HG03097 (cell line): ENCODE measurements around the gene CCDC27.
"Not testable (repeated sequence)": the region's sequence is repeated elsewhere in the genome, so short reads cannot be mapped to it uniquely, and the experiment has no call there.

Experiments used
- ATAC-seq: cut with Tn5 transposase; IDR thresholded peaks from one replicate; pipeline ENCODE4 v1.9.1; 2021; ENCODE audit not compliant: unreplicated experiment, low FRiP score

The CCDC27 gene

GRCh38 chr1:3717715-3718601 lies 34.3 kb upstream of the CCDC27 start:
- ATAC-seq: no peak

GRCh38 chr1:3718764-3719163 lies 33.5 kb upstream of the CCDC27 start:
- ATAC-seq: no peak

DNA sequence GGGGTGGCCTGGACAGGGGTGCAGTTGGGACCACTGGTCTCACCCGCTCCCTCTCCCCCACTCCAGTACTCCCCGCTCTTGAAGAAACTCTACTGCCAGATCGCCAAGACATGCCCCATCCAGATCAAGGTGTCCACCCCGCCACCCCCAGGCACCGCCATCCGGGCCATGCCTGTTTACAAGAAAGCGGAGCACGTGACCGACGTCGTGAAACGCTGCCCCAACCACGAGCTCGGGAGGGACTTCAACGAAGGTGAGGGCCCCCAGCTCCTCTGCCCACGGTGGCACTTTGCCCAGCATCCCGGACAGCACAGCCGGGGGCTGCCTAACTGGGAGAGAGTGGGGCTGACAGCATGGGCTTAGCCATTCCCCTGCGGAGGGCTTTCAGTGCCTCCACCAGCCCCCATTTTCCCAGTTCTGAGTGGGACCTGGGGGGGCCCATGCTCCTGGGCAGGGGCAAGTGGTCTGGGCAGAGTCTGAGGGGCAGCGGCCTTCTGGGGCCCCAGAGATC lies 30.2 kb upstream of the CCDC27 start:
- no peak for ATAC-seq

GRCh38 chr1:3722846-3723245 lies 29.4 kb upstream of the CCDC27 start:
- no peak for ATAC-seq

- ATAC-seq: not testable (repeated sequence)
Measured at GRCh38 chr1:3724416-3725030, 27.7 kb upstream of the CCDC27 start.

DNA sequence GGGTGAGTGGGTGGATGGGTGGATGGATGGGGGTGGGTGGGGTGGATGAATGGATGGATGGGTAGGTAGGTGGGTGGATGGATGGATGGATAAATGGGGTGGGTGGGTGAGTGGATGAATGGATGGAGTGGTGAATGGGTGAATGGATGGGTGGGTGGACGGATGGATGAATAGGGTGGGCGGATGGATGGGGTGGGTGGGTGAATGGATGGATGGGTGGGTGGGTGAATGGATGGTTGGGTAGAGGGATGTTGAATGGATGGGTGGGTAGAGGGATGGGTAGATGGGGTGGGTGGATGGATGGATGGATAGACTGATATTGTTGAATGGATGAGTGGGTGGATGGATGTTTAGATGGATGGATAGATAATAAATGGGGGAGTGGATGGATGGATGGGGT lies 26.9 kb upstream of the CCDC27 start:
- ATAC-seq: no peak

- ATAC-seq: no peak
Measured at GRCh38 chr1:3727042-3727824, 25.0 kb upstream of the CCDC27 start.

DNA sequence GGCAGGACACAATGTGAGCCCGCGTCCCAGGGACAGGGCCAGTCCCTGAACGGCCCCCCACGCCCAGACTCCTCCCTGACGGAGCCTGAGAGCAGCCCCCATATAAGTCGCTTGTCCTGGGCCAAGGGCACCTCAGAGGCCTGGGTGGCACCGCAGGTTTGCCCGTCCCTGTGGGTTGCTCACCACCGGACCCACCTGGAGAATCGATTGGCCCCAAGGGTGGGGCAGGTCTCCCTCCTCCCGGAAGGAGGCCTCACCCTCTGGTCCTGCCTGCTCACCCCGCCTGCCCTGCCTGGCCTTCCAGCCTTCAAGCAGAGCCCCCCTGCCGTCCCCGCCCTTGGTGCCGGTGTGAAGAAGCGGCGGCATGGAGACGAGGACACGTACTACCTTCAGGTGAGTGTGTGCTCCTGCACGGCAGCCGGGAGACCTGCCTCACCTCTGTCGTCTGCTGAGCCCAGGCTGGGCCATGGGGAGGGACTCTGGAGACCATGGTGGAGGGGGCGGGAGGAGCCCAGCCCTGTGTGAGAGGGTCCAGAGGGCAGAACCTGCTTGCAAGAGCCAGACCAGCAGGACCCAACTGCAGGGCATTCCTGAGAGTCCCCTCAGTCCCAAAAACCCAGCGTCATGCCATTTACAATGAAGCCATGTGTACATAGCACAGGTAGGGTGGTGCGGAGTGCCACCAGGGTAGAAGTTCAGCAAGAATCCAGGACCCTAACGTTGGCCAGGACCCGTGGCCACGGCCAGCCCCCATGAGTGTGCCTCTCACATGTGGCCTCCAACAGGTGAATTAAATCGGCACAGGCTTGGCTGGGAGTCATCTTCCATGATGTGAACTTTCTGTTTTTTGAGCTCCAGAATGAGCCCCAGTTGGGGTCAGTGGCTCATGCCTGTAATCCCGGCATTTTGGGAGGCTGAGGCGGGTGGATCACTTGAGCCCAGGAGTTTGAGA lies 24.1 kb upstream of the CCDC27 start:
- ATAC-seq: no peak

DNA sequence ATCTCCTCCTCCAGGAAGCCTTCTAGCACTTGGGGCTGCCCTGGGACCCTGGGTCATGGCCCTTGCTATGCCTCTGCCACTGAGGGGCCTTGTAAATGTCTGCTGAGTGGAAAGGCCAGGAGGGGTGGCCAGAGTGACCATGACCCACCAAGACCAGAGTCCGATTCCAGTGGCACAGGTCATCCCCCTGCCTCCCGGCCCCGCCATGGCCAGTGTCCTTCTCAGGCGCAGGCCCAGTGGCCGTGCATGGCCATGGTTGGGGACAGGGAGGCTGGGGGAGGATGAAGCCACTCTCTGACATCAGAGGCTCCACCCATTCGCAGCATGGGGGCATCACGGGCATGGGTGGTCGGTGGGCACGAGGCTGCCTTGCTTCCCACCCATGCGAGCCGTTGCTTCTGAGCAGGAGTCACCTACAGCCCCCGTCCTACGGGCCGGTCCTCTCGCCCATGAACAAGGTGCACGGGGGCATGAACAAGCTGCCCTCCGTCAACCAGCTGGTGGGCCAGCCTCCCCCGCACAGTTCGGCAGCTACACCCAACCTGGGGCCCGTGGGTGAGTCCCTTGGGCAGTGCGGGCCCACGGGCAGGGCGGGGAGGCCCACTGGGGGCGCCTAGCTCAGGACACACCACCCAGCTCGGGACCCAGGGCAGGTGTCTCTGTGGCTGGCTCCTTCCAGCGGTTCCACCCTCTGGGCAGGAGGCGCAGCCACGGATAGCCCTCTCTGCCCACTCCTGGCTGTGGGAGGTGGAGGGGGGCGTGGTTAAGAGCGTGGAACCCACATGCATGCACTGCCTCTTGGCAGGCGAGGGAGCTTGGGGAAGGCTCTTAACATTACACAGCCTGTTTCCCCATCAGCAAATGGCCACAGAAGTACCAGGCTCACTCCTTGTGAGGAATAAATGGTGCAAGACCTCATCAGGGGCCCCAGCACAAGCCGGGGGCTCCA lies 22.4 kb upstream of the CCDC27 start:
- no peak for ATAC-seq

DNA sequence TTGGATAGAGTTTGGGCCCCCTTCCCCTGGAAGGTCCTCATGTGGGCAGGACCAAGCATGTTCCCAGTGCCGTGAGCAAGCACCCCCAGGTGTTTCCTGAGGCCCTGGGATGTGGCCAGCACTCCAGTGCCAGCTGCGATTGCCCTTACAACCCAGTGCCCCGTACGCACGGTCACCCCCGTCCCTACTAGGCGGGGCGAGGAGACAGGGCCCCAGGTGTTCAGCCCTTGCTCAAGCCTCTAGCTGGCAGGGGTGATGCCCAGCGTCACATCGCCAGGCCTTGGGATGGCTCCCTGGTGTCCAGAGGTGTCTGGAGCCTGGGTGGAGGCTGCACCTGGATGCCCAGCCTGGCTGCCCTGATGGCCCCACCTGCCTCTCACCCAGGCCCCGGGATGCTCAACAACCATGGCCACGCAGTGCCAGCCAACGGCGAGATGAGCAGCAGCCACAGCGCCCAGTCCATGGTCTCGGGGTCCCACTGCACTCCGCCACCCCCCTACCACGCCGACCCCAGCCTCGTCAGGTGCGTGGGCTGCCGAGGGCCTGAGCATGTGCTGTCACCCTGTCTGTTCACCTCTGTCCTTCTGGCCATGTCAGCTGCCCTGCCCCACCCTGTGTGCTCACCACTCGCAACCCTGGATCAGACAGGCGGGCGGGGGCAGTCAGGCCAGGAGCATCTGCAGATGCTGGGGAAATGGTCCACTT lies 21.6 kb upstream of the CCDC27 start:
- no peak for ATAC-seq

DNA sequence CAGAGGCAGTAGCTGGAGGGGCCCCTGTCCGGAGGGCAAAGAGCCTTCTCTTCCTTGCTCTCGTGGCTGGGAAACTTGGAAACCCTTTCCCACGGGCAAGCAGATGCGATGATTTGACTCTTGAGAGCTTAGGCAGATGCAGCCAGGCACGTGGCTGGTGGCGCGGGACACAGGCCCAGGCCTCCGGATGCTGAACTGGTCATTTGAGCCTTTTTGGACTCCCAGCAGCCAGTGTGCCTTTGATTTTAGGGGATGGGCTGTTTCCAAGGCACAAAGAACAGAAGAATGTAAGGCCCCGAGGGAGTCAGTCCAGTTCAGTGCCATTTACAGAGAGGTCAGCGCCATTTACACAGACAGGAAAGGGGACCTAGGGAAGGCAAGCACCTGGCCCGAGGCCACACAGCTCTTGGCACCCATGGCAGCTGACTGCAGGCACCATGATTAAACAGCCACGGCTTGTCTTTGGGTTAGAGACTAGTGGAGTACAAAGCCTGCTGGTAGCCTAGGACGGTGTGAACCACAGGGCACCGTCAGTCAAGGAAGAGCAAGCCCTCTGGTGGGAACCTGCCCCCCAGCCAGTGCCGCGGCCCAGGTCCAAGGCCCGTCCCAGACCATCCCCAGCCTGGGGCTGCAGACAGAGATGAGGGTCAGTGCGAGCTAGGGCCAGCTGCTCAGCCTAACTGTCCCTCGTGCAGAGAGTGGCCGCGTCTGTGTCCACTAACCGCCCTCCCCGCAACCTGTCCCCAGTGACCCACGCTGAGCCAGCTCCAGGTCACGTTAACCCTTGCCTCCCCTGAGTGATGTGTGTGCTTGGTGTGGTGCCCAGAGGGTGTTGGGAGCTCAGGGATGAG lies 20.4 kb upstream of the CCDC27 start:
- no peak for ATAC-seq

- no peak for ATAC-seq
Measured at GRCh38 chr1:3732434-3733093, 19.7 kb upstream of the CCDC27 start.

- ATAC-seq: no peak
Measured at GRCh38 chr1:3733094-3733882, 19.0 kb upstream of the CCDC27 start.

- ATAC-seq: no peak
Measured at GRCh38 chr1:3733883-3734589, 18.2 kb upstream of the CCDC27 start.

GRCh38 chr1:3734602-3735001 lies 17.6 kb upstream of the CCDC27 start:
- no peak for ATAC-seq
